Cerebellar cortex (tissue), 1 donor: ENCODE measurements around the gene LRRC74B.
"Not testable (repeated sequence)": the region's sequence is repeated elsewhere in the genome, so short reads cannot be mapped to it uniquely, and the experiment has no call there.

ENCODE experiments used
- DNase-seq: peaks from one replicate; pipeline ENCODE4 v3.0.0-alpha.2; 2015; ENCODE audit warnings: low spot score

Gene LRRC74B, protein sequence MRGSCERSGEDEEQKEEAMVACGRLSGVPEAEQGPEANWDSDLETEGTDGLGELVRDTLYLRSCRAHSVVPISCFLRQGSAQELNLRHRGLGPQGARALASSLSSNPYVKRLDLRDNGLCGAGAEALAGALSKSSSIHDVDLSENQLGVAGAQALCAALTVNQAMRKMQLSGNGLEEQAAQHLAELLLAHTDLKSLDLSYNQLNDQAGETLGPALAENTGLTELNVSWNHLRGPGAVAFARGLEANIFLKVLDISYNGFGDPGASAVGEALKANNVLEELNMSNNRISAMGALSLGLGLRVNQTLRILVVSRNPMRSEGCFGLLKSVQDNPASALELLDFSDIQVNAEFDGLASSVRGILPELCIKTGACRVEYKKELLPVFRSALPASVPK

DNA sequence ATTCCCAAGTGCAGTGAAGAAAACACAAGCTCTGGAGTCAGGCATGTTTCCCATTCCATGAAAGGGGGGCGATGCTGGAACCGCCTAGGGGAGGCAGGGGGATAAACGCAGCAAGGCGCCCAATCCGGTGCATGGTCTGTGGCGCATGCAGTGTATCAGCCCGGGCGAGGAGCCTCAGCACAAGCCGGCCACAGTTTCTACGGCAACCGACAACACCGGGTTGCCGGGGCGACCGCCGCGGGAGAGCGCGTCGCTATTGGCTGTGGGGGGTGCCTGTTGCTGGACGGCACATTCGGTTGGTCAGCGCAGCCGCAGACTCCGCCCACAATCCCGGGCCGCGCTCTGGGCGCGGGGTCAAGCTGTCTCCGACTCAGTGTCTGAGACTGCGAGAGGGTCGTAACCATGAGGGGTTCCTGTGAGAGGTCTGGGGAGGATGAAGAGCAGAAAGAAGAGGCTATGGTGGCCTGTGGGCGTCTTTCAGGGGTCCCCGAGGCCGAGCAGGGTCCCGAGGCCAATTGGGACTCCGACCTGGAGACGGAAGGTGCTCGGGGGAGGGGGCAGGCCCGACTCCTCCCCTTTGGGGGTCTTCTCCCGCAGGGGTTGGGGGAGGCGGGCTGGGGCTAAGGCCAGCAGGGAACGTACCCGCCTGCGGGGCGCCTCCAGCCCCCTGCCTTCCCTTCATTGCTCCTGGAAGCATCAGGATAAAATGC is at the start of gene LRRC74B:
Gene LRRC74B, plus strand, starts transcription at position 362 of the 710 bp plus-strand sequence. Its CDS starts 41 bp downstream, at position 403.
- DNase-seq: peak; percentile 89

DNA sequence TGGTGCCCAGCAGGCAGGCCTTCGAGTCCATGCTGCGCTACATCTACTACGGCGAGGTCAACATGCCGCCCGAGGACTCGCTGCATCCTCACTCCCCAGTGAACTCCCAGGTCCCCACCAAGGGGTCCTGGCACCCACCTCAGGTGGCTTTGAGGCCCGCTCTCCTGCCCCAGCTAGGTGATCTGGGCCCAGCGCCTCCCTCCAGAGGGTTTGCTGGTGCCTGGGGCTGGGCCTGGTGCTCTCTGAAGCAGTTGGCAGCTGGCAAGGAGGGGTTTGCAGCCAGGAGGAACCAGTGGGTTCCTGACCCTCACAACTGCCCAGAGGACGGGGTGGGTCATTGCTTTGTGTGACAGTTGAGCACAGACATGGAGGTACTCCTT is 49.7 kb upstream of the LRRC74B start:
- no peak for DNase-seq

DNA sequence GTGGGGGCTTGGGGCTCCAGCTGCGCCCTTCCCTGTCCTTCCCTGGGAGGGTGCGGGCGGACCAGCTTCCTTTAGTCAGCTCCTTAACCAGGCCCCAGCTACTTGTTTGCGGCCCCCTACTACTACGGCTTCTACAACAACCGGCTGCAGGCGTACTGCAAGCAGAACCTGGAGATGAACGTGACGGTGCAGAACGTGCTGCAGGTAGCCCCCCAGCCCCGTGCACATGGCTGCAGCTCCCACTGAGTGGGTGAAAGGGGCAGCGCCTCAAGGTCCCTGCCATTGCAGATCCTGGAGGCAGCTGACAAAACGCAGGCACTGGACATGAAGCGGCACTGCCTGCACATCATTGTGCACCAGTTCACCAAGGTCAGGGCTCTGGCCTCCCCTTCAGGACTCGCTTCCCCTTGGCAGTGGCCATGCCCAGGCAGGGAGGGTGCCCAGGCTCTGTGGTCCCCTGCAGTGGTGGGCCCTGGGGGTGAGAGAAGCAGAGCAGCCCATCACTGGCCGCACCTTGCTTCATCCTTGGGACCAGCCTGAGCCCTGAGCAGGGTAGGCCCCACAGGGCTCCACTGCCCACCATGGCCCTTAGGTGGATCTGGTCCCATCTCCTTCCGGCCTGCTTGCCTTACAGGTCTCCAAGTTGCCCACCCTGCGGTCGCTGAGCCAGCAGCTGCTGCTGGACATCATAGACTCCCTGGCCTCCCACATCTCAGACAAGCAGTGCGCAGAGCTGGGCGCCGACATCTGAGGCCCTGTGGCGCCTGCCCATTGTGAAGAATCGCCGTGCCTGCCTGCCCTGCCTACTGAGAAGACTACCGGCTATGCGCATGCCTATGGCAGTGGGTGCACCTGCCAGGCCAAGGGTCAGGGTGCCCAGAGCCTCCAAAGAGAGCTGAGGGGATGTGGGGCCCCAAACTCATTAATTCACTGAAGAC is 48.9 kb upstream of the LRRC74B start:
- DNase-seq: no peak

DNA sequence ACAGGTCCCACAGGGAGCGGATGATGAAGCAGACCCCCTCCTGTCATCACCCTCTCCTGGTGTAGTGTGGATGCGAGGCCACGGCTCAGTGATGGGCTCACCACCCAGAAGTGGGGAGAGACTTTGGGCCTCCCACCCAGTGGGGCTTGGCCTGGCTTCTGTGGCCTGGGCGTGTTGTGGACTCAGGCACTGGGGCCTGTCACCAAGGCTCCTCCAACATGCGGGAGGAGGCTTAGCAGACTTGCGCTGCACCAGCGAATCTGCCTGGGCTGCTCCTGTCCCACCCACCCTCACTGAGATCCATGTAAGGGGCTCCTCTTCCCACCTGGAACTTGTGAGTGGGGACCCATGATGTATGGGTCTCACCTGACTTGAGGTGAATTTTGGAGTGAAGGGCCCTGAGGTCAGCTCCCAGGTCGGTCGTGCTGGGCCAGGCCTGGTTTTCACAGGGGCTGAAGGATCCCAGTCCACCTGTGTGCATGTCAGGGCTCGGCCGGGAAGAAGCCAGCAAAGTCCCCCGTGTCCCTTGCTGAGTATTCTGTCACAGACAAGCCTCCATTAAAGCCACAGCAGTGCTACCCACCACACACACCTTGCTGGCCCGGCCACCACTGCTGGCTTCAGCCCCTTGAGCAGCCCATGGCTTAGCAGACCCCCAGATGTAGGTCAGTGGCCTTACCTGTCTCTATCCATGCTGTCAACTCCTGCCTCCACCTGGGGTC is 48.0 kb upstream of the LRRC74B start:
- DNase-seq: no peak

DNA sequence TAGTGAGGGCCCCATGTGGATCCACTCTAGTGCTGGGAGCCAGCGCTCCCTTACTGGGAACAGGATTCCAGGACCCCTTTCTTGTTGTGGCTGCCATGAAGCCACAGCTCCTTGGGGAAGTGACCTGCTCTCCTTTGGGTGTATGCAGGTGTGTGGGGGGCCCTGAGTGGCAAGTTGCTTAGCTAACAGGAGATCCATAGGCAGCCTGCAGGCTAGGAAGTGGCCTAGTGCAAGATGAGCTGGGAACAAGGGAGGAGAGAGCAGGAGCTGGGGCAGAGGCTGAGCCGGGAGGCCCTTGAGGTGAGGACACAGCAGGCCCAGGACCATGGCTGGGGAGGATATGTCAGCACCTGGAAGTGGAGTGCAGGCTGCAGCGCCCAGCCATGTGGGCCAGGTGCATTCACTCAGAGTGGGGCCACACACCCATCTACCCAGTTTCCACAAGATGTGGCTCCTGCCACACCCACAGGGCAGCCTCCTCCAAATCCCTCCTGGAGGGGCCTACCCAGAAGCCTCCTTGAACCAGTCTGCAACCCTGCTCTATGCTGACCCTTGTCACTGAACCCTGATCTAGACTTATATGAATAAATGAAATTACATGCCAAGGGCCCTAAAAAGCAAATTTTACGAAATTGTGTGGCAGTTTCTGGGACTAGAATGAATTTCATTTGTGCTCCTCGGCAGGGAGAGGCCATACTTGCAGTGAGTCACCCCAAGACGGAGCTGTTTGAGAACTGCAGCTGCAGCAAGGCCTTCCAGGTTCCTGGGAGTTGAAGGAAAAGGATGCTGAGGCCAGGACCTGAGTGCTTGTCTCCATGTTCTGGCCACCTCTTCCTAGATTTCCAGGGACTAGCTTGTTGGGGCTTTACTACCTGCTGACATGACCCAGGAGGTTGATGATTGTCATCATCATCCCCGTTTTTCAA is 47.1 kb upstream of the LRRC74B start:
- no peak for DNase-seq

DNA sequence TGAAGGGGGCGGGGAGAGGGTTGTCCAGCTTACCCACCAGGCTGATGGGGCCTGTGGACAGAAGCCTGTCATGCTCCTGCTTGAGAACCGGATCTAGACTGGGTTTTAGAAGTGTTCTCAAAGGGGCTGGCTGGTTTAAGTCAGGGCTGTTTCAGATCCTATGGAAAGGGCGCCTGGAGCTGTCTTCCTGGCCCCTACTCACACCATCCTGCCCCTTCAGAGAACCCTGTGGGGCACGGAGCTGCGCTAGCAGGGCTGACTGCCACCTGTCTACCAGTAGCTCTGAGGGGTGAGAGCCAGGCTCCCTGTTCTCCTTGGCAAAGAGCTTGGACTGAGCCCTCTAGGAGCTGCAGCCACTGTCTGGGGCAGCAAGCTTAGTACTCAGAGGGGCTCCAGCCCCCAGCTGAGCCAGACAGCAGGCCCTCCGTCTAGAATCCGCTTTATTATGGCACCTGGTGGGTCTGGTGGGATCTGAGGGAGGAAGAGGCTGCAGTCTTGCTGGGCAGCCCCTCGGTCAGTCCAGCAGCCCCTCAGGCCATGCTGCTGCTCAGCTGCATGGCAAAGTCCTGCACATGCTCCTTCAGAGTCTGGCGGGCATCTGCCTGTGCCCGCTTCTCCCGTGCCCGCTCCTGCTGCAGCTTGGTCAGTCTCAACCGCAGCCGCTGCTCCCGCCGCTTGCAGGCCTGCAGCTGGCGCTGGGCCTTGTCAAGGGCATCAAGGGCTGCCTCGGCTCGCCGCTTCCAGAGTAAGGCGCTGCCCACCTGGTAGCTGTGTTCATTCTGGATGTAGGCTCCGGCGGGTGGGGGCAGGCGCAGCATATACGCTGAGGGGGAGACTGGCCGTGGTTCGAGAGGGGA is 46.2 kb upstream of the LRRC74B start:
- no peak for DNase-seq

DNA sequence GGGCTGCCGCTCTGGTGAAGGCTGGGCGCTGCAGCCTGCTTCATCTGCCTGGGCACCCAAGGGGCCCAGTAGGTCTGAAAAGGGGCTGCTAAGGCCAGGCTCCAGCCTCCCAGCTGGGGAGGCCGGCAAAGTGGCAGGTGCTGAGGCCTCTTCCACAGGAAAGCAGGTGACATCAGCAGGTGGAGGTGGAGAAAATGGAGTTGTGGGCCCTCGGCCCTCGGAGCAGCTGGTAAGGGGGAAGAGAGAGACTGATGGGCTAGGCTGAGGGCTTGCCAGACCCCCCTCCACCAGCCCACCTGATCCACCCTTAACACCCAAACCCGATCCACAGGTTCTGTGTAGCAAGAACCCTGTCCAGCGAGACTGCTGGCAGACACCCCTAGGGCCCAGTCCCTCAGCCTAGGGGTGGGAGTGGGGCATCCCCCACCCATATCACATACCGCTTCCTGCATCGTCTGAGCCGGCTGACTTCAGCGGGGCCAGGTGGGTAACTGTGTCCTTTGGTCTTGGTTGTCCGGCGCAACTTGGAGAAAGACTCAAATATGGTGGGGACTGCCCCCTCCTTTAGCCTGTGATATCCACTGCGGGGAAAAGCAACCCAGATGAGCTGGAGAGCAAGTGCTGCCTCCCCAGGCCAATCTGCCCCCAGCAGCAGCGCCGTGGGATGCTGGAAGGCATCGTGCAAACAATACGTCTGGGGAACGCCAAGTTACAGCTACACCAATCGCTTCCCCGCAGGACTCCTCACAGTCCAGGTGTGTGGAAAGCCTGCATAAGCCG is 45.3 kb upstream of the LRRC74B start:
- peak; percentile 30 for DNase-seq

DNA sequence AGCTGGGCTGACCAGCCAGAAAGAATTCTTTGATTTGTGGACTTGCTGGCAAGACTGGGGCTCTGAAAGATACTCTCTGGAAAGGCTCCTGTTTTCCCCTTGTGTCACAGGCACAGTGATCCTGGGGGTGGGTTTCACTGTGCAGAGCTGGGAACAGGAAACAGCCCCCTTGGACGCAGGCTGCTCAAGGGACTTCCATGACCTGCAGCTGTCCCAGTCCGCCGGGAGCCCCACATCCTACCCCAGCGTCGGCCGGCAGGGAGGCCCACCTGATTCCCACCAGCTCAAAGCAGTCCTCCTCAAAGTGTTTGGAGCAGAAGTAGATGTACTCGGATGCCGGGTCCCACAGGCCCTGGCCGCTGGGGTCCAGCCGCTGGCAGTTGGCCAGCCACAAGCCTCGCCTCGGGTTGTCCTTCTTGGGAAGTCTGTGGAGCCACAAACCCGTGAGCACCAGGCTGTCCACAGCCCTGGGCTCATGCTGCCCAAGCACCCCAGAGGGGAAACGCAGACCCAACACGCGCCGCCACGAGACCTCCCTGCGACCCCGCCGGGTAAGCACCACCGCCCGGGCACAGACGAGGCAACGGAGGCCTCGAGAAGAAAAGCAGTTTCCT is 44.7 kb upstream of the LRRC74B start:
- DNase-seq: no peak

DNA sequence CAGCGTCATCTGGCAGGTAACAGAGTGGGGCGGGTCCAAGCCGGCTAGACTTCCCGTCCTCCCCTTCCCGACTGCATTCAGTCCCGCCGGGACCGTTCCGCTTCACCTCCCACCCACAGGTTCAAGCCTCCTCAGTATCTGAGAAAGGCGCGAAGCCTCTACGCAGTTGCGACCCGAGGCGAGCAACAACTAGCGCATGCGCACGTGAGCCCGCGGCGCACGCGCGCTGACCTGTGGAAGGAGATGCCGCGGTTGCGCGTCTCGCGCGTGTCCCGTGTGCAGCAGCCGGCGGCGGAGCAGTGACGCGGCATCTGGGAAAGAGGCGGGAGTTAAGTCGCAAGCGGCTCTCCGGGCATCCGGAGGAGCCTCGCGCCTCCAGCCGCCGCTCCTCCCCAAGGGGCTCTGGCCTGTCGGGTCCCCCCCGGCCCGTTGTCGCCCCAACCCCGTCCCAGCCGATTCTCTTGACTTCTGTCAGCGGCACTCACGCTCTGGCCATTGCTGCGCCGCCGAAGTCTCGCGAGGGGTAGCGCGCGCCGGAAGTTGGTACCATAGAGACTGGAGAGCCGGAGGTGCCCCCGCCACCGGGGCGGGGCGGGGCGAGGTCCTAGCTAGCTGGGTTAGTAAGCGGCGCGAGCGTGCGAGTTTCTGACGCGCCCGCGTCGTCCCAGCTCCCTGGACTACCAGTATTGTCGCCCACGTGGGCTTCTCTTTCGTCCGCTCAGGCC is 44.0 kb upstream of the LRRC74B start, which contains the start of gene THAP7:
Gene THAP7, minus strand, starts transcription at position 518 of the 725 bp plus-strand sequence. Its CDS starts 207 bp downstream, at position 311.
- peak; percentile 96 for DNase-seq

DNA sequence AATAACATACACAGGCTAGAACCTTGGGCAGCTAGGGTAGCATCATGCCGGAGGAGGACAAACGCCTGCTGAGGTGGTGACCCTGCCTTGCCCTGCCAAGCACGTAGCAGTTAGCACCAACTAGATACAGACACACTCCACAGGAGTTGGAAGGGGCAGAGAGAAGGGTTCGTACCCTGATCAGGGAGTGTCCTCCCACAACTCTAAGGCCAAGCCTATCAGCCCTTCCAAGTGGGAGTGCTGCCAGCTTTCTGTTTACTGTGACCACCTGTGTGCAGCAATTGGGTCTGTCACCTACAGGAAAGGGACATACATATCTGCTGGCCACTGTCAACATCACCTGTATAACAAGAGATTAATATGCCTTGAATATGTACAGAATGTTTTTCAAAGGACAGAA is 42.0 kb upstream of the LRRC74B start:
- peak; percentile 34 for DNase-seq

DNA sequence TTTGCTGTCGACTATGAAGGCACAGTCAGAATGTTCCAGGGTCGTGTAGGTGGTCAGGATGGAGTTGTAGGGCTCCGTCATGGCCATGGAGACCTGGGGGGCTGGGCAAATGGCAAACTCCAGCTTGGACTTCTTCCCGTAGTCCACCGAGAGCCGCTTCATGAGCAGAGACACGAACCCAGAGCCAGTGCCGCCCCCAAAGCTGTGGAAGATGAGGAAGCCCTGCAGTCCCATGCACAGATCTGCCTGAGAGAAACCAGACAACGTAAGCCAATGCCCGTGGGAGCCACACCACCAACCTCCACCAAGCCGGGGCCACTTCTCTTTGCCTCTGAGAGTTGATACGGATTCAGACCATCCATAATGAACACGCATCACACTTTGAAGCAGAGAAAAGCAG is 36.5 kb upstream of the LRRC74B start:
- not testable (repeated sequence) for DNase-seq

DNA sequence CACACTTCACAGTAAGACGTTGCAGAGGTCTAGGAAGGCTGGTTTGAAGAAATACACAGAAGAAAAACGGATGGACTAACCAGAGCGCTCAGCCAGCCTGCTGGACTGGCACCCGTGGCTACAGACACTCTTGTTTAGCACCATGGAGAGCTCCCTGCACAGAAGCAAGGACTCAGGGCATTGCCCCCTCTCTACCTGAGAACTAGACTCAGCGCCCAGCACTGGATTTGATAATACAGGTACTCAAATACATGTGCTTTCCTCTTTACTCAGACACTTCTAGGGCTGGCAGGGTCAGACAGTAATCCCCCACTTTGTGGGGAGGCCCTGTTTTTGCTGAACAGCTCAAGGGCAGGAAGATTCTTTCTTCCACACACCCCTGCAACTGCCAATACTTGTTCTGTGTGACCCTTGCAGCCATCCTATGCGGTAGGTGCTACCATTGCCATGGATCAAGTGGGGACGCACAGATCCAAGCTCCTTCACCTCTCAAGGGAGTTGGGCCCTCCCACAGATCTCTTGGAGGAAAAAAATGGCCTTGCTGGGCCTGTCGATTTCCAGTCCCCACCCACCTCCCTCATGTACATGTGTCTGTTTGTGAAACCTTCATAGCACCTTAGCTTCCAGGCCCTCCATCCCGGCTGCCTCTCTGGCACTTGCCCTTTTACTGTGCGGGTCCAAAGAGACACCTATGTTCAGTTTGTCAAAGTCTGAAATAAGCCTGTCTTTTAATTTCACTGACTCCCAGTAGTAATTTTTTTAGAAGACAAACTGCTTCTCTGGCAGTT is 35.9 kb upstream of the LRRC74B start:
- DNase-seq: no peak

DNA sequence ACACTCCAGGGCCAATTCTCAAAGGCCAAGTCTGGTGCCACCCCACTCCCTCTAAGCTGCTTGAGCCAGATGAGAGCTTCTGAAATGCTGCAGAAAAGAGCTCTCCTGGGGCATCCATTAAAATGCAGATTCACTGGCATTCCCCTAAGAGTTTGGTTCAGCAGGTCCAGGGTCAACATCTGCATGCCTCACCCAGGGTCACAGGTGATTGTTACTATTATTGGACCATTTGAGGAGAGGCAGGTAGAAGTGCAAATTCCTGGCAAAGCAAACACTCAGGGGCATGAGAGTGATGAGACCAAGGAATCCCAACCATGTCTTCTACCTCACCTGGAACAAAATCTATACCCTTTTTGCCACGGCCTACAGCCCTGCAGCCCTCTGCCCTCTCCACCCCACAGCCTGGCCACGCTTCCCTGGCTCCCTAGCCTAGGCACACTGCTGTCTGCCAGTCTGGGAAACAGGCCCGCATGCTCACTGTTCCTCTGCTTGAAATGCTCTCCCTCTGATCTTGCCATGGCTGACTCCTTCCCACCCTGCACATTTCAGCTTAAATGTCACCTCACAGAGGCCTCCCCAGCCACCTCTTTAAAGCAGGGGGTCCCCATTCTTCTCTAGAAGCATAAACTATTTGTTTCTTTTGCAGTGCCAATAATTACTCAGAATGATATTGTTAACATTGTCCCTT is 35.2 kb upstream of the LRRC74B start:
- DNase-seq: no peak

DNA sequence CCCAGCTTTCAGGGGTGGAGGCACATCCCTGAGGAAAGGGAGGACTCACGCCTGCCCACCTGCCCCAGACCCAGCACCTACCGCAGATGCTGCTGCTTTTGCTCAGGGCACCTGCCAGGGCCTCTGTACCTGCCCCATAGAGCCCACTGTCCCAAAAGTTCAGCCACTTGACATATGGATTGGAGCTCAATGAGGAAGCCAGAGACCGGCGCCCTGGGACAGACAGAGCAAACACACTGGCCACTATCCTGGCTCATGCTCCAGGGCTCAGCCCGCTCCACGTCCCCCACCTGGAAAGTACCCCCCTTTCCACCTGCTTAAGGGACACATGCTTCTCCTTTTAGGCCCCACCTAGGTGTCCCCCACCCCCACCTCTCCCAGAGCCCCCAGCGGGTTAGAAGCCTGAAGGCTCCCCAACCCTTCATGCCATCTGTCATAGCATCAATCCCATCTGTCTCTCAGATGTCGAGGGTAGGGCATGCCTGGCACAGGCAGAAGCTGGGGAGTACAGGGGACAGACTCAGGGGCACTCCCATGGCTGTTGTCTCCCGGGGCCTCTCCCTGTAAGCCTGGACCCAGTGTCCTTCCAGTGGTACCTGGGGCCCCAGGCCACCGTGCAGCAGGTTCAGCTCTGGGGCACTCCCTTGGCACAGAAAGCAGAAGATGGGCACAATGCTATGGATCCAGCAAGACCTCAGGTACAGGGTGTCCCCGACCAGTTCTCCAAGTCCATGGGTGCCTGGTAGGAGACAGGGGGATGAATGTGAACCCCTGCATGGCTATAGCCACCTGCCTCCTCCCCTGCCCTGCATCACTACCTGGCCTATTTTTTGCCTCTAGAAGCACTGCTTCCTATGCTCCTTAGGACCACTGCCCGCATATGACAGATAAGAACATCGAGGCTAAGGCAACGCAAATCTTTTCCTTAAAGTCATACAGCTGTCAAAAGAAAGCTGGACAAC is 33.0 kb upstream of the LRRC74B start:
- DNase-seq: peak; percentile 79

DNA sequence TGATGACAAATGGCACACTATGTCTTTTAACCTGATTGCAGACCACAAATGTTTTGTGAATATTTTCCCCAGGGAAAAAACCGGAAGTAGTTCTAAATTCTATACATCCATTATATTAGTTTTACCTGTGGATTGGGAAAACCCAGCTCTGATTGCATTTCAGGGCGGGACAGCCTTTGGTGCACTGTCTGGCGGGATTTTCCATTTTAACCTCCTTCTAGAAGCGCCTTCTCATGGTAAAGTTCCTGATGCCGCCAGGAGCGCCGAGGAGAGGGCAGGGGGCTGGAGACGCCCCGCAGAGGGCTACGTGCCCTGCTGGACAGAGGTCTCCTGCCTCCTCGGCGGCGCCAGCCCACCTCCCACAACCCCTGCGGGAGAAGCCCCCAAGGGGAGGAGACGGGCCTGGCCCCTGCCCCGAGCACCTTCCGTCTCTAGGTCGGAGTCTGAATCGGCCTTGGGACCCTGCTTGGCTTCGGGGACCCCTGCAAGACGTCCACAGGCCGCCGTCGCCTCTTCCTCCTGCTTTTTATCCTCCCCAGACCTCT is 32.0 kb upstream of the LRRC74B start:
- peak; percentile 29 for DNase-seq
